Measurements from ENCODE around the gene NBEAL2.

Gene NBEAL2, protein sequence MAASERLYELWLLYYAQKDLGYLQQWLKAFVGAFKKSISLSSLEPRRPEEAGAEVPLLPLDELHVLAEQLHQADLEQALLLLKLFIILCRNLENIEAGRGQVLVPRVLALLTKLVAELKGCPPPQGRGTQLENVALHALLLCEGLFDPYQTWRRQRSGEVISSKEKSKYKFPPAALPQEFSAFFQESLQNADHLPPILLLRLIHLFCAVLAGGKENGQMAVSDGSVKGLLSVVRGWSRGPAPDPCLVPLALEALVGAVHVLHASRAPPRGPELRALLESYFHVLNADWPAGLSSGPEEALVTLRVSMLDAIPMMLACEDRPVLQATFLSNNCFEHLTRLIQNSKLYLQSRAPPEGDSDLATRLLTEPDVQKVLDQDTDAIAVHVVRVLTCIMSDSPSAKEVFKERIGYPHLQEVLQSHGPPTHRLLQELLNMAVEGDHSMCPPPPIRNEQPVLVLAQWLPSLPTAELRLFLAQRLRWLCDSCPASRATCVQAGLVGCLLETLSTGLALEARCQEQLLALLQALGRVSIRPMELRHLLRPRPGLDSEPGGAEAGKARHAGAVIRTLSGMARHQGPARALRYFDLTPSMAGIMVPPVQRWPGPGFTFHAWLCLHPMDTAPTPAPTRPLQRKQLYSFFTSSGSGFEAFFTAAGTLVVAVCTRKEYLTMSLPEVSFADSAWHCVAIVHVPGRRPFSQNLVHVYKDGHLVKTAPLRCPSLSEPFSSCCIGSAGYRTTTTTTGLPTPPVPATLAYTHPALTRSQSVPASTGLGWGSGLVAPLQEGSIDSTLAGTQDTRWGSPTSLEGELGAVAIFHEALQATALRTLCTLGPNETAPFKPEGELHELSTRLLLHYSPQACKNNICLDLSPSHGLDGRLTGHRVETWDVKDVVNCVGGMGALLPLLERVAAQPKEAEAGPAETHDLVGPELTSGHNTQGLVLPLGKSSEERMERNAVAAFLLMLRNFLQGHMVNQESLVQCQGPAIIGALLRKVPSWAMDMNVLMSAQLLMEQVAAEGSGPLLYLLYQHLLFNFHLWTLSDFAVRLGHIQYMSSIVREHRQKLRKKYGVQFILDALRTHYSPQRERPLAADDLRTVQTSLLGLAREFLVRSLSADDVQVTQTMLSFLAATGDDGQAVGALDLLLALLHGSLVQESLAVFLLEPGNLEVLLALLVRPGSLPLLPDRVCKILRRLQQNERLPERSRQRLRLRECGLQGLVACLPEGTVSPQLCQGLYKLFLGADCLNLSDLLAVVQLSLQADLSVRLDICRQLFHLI (N-terminal part only)

DNA sequence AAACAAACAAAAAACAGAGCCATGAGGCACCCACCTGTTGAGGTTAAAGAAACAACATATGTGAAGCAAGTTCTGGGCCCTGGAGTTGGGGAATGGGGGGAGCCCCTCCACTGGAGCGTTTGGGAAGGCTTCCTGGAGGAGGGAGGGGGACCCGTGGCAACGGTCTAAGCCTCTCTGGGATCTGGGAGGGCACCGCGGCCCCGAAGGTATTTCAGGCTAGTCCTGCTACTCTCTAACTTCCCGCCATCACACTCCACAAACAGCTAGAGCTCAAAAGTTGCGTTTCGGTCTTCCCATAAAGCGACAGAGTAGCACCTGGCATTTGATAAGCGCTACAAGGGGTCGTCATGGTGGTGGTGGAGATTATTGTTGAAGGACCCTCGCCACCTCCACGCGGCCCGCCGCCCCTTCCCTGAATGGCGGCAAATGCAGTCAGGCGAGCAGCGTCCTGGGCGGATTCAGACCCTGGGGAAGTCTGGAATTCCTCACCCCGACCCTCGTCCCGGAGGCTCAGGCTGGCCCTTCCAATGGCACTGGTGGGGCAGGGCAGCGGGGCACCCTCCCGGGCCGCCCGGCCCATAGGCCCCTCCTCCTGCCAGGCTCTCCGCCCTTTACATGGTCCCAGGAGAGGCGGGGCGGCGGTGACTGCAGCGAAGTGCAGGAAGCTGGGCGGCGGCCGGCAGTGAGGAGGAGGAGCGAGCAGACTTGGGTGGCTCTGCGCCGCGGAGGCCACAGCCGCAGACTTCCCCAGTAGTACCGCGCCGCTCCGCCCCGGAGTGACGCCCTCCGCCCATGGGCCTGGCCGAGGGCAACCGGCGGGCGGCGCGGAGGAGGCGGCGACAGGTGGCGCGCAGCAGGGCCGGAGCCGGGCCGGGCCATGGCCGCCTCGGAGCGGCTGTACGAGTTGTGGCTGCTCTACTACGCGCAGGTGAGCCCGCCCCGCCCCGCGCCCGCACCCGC lies at the start of gene NBEAL2:
TSS of gene NBEAL2 (plus strand) at position 682 of the 960 bp plus-strand sequence. CDS start at position 878, 196 bp downstream.
- Histone ChIP-seq H3K9ac (ENCODE audit: low read length in 2 of 2) (peak within 1 kb of the TSS; percentile 88 to 91), H3K27ac (ENCODE audit: low read length) (peak within 1 kb of the TSS; percentile 80), H3K36me3 (ENCODE audit: control insufficient read depth in 2 of 2, insufficient read depth in 2 of 2, low read length in 2 of 2) (no peaks in the 10 kb centered on the region), H3K9me3 (ENCODE audit: control insufficient read depth in 2 of 2, low read length in 2 of 2) (no peaks in the 10 kb centered on the region), H3K4me1 (ENCODE audit: control insufficient read depth, insufficient read depth, low read length) (peaks cover 38% of the 10 kb centered on the region), H3K27me3 (ENCODE audit: control insufficient read depth in 1 of 2, insufficient read depth in 2 of 2, low read length in 2 of 2) (no peaks in the 10 kb centered on the region), H3K4me3 (ENCODE audit: low read length in 2 of 2) (peak within 1 kb of the TSS; percentile 90 to 91)

DNA sequence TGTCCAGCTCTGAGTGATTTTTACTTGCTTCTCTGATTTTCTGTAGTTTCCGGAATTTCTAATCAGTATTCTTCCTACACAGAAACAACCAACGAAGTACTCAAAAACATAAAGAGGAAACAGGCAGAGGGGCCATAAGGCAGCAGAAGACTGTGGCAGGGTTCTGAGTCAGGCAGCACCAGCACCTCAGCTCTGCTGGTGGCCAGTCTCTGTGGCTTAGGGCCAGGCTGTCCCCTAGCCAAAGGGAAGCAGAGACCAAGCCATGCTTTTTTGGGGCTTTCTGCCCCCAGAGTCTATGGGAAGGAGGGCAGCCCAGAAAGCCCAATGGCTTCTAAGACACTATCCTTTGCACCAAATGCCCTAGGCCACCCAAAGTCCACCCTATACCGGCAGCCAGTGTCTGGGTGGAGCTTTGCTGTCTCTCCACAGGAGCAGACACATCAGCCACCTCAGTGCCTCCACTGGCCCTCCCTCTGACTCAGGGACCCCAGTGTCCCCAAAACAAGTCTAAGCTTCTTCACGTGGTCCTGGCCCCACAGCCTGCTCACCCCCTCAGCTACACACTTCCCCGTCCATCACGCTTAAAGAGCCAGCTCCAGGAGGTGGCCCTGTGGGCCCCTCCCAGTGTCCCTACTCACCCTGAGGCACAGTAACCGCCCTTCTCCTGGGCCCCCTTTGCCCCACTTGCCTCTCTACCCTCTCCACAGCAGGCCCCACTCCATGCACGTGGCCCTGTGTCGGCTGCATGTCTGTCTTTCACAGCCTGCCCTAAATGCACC lies 49.1 kb upstream of the NBEAL2 start:
- peaks cover 86% of the 10 kb centered on the region for H3K4me1 ChIP-seq (ENCODE audit: control insufficient read depth, insufficient read depth, low read length)
- H3K27ac ChIP-seq (ENCODE audit: low read length) = peak overlapping the region; percentile 96
- no peak overlapping the region for H3K9ac ChIP-seq (ENCODE audit: low read length in 2 of 2)
- no peaks in the 10 kb centered on the region for H3K9me3 ChIP-seq (ENCODE audit: control insufficient read depth in 2 of 2, low read length in 2 of 2)
- H3K4me3 ChIP-seq (ENCODE audit: low read length in 2 of 2) = peak overlapping the region in 1 of 2 donors; percentile 62
- H3K27me3 ChIP-seq (ENCODE audit: control insufficient read depth in 1 of 2, insufficient read depth in 2 of 2, low read length in 2 of 2) = no peaks in the 10 kb centered on the region
- H3K36me3 ChIP-seq (ENCODE audit: control insufficient read depth in 2 of 2, insufficient read depth in 2 of 2, low read length in 2 of 2) = peaks cover 10 to 12% of the 10 kb centered on the region in 2 donors

DNA sequence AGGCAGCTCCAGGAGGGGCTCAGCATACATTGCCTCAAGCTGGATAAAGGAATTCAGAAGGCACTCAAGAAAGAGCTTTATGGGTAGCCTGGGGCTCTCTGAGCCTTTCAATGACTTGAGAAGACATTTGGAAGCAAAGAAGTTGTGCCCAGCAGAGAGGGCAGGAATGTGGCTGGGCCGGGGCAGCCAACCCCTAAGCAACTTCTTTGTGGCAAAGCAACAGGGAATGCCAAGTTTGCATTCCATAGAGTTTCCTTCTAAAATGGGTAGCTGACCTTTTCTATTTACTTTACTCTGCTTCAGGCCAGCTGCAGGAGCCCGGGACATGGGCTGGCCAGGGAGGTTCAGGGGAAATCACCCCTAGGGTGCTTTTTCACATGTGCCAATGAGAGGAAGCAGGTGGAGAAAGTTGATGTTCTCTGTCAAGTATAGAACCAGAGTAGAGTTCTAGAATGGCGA lies 48.5 kb upstream of the NBEAL2 start:
- H3K9ac ChIP-seq (ENCODE audit: low read length in 2 of 2) = no peak overlapping the region
- no peaks in the 10 kb centered on the region for H3K27me3 ChIP-seq (ENCODE audit: control insufficient read depth in 1 of 2, insufficient read depth in 2 of 2, low read length in 2 of 2)
- H3K4me1 ChIP-seq (ENCODE audit: control insufficient read depth, insufficient read depth, low read length) = peaks cover 86% of the 10 kb centered on the region
- H3K36me3 ChIP-seq (ENCODE audit: control insufficient read depth in 2 of 2, insufficient read depth in 2 of 2, low read length in 2 of 2) = peaks cover 6 to 7% of the 10 kb centered on the region in 2 donors
- H3K9me3 ChIP-seq (ENCODE audit: control insufficient read depth in 2 of 2, low read length in 2 of 2) = no peaks in the 10 kb centered on the region
- H3K27ac ChIP-seq (ENCODE audit: low read length) = peak overlapping the region; percentile 96
- peak overlapping the region; percentile 32 to 62 for H3K4me3 ChIP-seq (ENCODE audit: low read length in 2 of 2)

DNA sequence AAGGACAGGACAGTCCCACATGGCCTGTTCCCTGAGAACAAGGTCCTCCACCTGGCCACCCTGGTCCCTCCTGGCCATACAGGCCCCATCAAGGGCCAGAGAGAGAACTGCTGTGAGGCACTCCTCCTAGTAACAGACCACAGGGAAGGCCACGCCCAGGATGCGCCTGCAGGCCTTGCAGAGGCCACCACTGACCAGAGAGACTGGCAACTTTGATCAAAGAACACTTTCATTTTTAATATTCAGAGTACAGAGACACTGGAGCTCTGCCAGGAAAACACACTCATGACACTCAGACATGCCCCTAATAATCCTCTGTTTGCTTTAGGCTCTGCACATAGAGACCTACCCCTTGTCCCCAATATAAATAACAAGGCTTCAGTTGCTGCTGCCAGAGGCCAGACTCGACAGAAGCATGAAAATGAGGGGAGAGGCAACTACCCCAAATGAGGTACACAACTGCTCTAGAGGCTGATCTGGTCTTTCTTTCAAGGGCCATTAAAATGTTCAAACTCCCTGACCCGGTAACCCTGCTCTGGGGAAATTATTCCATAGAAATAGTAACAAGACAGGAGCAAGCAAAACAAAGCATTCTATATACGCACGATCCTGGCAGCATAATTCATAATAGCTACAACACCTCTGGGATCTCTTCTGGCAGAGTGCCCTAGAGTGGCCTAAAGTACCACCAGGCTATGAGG lies 47.7 kb upstream of the NBEAL2 start:
- H3K9me3 ChIP-seq (ENCODE audit: control insufficient read depth in 2 of 2, low read length in 2 of 2) = no peaks in the 10 kb centered on the region
- peak overlapping the region; percentile 32 to 62 for H3K4me3 ChIP-seq (ENCODE audit: low read length in 2 of 2)
- peaks cover 86% of the 10 kb centered on the region for H3K4me1 ChIP-seq (ENCODE audit: control insufficient read depth, insufficient read depth, low read length)
- H3K36me3 ChIP-seq (ENCODE audit: control insufficient read depth in 2 of 2, insufficient read depth in 2 of 2, low read length in 2 of 2) = peaks cover 2 to 5% of the 10 kb centered on the region in 2 donors
- H3K27ac ChIP-seq (ENCODE audit: low read length) = peak overlapping the region; percentile 96
- H3K27me3 ChIP-seq (ENCODE audit: control insufficient read depth in 1 of 2, insufficient read depth in 2 of 2, low read length in 2 of 2) = no peaks in the 10 kb centered on the region
- H3K9ac ChIP-seq (ENCODE audit: low read length in 2 of 2) = peak overlapping the region in 1 of 2 donors; percentile 55

DNA sequence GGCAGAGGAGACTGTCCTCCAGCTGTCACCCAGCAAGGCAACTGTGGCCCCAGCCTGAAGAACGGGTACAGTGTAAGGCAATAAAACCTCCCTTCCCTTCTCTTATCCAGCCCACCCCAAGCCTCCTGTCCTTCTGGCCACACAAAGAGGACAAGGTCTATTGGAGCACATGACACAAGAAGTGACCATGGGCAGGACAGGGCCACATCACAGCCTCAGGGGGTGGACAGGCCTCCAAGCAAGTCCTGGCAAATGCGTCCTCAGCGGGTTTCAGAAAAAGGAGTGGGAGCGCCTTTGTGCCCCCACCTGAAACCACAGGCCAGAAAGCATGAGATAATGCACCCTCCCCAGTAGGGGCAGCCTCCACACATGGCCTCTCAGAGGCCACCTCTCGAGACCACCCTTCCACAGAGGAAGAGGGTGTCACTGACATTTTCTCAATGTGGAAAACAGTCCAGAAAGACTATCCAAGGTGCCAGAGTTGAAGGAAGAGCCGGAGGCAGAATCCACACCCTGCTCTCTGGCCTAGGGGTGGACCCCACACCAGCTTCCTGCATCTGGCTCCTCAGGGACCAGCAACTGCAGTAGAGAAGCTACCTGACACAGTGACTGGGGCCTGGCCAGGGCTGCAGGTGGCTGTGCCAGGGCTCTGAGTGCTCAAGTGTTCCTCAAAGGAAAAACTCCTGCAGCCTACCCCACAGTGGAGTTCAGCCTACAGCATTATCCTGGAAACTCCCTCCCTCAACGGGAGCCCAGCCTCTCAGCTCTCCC lies 46.8 kb upstream of the NBEAL2 start:
- Histone ChIP-seq H3K27ac (ENCODE audit: low read length) (peak overlapping the region; percentile 96), H3K36me3 (ENCODE audit: control insufficient read depth in 2 of 2, insufficient read depth in 2 of 2, low read length in 2 of 2) (peaks cover 3 to 5% of the 10 kb centered on the region in 2 donors), H3K4me1 (ENCODE audit: control insufficient read depth, insufficient read depth, low read length) (peaks cover 81% of the 10 kb centered on the region), H3K9ac (ENCODE audit: low read length in 2 of 2) (peak overlapping the region in 1 of 2 donors; percentile 55), H3K4me3 (ENCODE audit: low read length in 2 of 2) (no peak overlapping the region), H3K27me3 (ENCODE audit: control insufficient read depth in 1 of 2, insufficient read depth in 2 of 2, low read length in 2 of 2) (no peaks in the 10 kb centered on the region), H3K9me3 (ENCODE audit: control insufficient read depth in 2 of 2, low read length in 2 of 2) (no peaks in the 10 kb centered on the region)

DNA sequence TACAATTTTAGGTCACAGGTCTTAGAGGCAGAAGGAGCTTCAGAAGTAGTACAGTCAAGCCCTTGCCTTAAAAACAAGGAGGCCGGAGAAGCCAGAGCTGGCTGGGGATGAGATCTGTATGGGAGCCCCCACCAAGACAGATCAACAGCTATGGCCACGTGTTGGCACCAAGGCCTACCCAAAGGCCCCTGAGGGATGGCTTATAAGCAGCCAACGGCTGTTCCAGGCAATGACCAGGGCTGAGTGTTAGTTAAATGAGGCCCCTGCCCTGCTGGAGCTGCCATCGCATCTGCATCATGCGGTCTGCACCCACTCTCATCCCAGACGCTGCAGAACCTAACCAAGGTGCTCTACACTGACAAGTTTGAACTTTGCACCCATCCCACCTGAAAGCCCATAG lies 46.2 kb upstream of the NBEAL2 start:
- Histone ChIP-seq H3K9me3 (ENCODE audit: control insufficient read depth in 2 of 2, low read length in 2 of 2) (no peaks in the 10 kb centered on the region), H3K4me3 (ENCODE audit: low read length in 2 of 2) (peak overlapping the region in 1 of 2 donors; percentile 8), H3K9ac (ENCODE audit: low read length in 2 of 2) (no peak overlapping the region), H3K36me3 (ENCODE audit: control insufficient read depth in 2 of 2, insufficient read depth in 2 of 2, low read length in 2 of 2) (peaks cover 3 to 6% of the 10 kb centered on the region in 2 donors), H3K27me3 (ENCODE audit: control insufficient read depth in 1 of 2, insufficient read depth in 2 of 2, low read length in 2 of 2) (no peaks in the 10 kb centered on the region), H3K27ac (ENCODE audit: low read length) (peak overlapping the region; percentile 96), H3K4me1 (ENCODE audit: control insufficient read depth, insufficient read depth, low read length) (peaks cover 81% of the 10 kb centered on the region)

DNA sequence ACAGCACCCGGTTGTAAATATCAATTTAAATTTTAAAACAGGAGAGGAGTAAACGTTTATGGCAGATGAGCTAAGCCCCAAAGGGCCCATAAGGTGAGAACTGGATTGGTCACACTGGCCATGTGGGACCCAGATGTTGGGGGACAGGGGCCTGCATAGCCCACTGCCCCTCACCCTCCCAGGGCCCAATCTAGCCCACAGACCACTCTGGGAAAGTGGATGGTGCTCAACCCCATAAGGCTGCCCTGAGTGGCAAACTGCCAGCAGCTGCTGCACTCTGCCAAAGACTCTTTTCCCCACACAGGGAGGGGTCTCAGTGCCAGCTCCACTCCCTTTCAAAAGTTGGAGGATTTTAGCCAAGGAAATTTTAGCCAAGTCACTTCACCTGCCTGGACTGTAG lies 45.4 kb upstream of the NBEAL2 start:
- H3K27ac ChIP-seq (ENCODE audit: low read length) = peak overlapping the region; percentile 91
- H3K9me3 ChIP-seq (ENCODE audit: control insufficient read depth in 2 of 2, low read length in 2 of 2) = no peaks in the 10 kb centered on the region
- H3K27me3 ChIP-seq (ENCODE audit: control insufficient read depth in 1 of 2, insufficient read depth in 2 of 2, low read length in 2 of 2) = no peaks in the 10 kb centered on the region
- peak overlapping the region in 1 of 2 donors; percentile 3 for H3K4me3 ChIP-seq (ENCODE audit: low read length in 2 of 2)
- peaks cover 3 to 9% of the 10 kb centered on the region in 2 donors for H3K36me3 ChIP-seq (ENCODE audit: control insufficient read depth in 2 of 2, insufficient read depth in 2 of 2, low read length in 2 of 2)
- peaks cover 88% of the 10 kb centered on the region for H3K4me1 ChIP-seq (ENCODE audit: control insufficient read depth, insufficient read depth, low read length)
- no peak overlapping the region for H3K9ac ChIP-seq (ENCODE audit: low read length in 2 of 2)

DNA sequence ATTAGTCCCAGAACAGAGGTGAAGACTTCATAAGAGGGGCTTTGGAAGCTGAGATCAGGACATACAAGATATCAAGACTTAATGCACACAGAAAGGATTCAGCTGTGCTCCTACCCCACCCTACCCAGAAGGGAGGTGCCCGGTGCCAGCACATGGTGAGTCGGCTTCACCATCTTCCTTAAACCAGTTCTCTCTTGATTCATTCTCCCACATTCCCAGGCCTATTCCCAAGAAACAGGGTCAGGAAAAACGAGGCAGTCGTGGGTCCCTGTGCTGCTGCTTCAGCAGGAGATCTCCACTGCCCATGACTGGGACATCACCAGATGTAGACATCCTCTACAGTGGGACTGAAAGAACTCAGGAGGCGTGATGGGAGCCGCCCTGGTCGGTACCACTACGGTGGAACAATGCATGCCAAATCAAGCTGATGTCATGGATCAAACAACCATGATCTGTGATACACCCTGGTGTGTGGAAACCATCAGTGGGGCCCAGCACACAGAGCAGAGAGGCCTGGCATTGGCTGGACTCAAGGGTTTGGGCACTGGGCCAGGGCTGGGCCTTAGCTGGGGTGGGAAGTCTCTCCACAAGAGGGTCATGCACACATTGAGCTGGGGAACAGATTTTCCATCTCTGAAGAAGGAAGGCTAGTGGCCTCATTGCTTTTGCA lies 44.8 kb upstream of the NBEAL2 start:
- H3K27me3 ChIP-seq (ENCODE audit: control insufficient read depth in 1 of 2, insufficient read depth in 2 of 2, low read length in 2 of 2) = no peaks in the 10 kb centered on the region
- peaks cover 83% of the 10 kb centered on the region for H3K4me1 ChIP-seq (ENCODE audit: control insufficient read depth, insufficient read depth, low read length)
- H3K36me3 ChIP-seq (ENCODE audit: control insufficient read depth in 2 of 2, insufficient read depth in 2 of 2, low read length in 2 of 2) = peaks cover 3 to 12% of the 10 kb centered on the region in 2 donors
- peak overlapping the region; percentile 6 to 49 for H3K4me3 ChIP-seq (ENCODE audit: low read length in 2 of 2)
- no peaks in the 10 kb centered on the region for H3K9me3 ChIP-seq (ENCODE audit: control insufficient read depth in 2 of 2, low read length in 2 of 2)
- no peak overlapping the region for H3K9ac ChIP-seq (ENCODE audit: low read length in 2 of 2)
- H3K27ac ChIP-seq (ENCODE audit: low read length) = peak overlapping the region; percentile 91
